HG03159 (cell line): Measurements from ENCODE around the gene MTERF2.

Source experiments
- ATAC-seq: cut with Tn5 transposase; IDR thresholded peaks from one replicate; pipeline ENCODE4 v1.9.1; 2021; ENCODE audit warnings: mild to moderate bottlenecking, moderate library complexity; ENCODE audit not compliant: unreplicated experiment

The MTERF2 gene

GRCh38 chr12:106954462-106955376 lies 32.2 kb downstream of the MTERF2 start:
- ATAC-seq, result peak; percentile 21

- ATAC-seq, result no peak
These were observed 33.3 kb downstream of the MTERF2 start for GRCh38 chr12:106953352-106954250.

- ATAC-seq, result no peak
These were observed 36.4 kb downstream of the MTERF2 start for GRCh38 chr12:106950591-106950990.

GRCh38 chr12:106947461-106947860 lies 39.5 kb downstream of the MTERF2 start:
- ATAC-seq, result no peak

GRCh38 chr12:106945261-106945851 lies 41.6 kb downstream of the MTERF2 start:
- no peak for ATAC-seq

- ATAC-seq, result no peak
These were observed 44.2 kb downstream of the MTERF2 start for GRCh38 chr12:106942775-106943174.

- no peak for ATAC-seq
These were observed 45.3 kb downstream of the MTERF2 start for GRCh38 chr12:106941481-106942156.

GRCh38 chr12:106934277-106934676 lies 52.7 kb downstream of the MTERF2 start:
- no peak for ATAC-seq
